Measurements from ENCODE around the gene CPS1.

The CPS1 gene

DNA sequence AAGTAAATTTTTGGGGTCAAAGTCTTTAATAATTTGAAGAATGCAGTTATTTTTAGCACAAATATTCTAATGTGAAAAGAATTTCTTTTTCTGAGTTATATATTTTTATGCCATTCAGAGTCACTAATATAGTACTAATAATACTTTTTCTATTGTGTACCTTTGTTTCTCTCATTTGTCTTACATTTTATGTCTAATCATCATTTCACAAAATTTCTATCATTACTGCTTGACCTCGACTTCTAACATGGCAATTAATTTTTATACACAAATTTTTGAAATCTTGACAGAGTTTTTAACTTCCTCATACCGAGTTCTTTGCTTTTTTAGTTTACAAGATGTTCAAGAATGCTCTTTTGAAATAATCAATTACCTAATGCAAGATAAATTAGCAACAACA lies 8.4 kb upstream of the CPS1 start:
- DNase-seq: no peak

DNA sequence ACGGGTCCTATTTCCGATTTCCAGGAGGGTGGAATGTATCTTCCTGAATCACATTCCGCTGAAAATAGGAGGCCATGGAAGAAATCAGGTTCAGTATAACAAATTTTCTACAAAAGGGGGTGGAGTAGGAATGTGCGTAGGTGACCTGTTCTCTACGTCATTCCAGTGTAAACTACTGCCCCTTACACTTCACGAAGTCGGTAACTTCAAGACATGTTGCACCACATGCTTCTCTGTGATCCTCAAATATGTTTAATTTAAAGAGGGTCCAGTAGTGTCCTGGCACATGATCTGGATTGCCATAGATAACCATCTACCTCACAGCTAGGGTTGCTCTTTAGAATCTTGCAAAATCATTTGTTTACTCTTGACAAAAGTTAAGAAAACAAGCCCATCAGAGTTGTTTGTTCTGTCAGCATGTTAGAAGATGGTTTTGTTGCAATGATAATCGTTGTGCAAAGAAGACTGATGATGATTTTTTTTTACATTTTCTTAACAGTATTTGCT lies 7.5 kb upstream of the CPS1 start:
- DNase-seq: no peak

DNA sequence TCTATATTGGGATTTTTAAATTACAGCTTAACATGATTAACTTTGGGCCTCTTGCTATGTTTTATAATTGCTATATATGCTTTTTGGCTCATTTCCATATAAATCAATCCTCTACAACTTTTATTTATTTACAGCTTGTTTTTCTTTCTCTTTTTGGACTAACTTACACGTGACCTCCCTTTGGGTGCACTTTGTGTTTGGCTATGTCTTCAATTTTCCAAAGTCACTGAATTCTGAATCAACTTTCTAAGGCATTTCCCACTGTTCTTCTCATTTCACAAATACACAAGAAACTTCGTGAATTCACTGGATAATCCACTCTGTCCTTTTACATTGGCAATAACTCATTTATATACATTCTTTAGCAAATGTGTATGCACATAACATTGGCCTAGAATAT lies 5.4 kb upstream of the CPS1 start:
- DNase-seq: no peak

DNA sequence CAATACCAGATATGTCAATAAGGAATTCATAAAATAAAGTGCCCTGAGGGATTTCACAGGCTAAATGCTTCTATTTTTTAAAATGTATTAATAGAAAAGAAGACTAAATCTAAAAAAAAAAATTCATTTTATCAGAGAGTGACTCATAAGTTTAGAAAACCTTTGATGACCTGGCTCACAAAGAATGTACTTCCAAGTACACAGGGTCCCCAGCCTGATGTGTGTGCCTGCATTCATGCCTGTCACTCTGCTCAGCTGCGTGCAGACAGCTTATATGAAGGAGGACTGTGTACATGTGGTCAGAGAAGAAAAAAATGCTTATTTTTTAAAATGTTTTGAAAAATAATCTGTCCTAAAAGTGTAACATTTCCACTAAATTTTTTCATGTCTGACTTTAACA lies 3.0 kb upstream of the CPS1 start:
- no peak for DNase-seq

DNA sequence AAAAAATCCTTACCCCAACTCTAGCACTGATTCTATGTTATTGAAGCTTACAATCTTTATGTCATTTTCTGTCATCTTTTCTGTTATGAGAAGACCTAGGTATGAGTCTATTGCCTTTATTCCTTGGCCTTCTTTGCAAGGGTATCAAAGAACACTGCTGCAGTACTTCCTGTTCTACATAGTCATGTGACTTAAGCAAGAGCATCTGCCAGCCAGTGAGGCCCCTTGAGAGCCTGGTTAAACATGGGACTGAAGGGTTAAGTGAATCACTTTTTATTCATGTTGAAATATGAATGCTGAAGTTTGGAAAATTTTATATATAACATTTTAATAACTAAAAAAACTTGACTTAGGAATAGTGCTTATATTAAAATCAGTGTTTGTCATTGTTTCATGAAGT lies 844 bp upstream of the CPS1 start:
- no peak for DNase-seq

DNA sequence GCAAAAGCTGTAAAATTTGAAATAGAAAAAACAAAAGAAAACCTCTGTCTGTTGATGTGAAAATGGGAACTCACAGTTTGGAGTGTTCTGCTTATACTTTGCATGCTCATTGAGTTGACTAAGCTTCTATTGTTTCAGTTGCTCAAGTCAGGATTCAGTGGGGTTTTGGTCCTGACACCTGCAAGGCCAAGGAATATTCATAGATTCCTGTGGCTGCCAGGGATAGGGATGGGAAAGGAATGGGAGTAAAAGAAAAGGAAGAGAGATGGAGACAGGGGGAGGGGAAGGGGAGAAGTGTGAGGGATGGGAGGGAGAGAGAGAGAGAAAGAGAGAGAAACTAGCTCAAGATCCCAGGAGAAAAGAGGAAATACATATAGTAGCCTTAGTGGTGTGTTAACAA lies 1.3 kb downstream of the CPS1 start:
- no peak for DNase-seq

DNA sequence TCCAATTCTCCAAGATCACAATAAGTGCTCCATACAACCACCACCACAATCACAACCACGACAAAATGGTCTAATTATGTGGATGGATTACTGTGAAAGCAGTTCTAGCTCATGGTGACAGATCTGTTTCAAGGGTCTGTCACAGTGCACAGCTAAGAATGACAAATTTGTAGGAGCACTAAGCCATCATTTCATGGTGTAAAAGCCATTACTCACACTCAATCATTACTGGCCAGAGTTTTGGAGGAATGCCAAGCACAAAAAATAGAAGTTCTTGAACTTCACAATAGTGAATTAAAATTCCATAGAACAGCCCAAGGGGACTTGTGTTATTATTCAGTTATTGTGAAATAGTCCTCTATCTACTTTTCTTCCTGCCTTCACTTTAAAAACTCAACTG lies 2.3 kb downstream of the CPS1 start:
- DNase-seq: no peak

DNA sequence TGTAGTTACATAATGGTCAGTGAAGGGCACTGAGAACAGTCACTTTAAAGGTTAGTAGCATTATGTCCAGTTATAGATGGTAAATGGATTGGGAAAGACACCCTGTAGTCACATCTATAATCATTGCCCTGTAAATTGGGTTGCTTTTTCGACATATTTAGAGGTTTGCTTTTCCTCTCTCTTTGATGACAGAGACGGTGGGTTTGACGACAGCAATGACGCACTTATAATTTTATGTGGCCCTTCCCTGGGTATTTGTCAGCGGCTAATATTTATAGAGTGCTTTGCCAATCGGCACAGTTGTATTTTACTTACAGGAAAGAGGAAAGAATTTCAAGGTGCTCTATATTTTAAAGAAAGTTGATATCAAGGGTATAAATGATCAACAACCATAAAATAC lies 2.8 kb downstream of the CPS1 start:
- DNase-seq: no peak

DNA sequence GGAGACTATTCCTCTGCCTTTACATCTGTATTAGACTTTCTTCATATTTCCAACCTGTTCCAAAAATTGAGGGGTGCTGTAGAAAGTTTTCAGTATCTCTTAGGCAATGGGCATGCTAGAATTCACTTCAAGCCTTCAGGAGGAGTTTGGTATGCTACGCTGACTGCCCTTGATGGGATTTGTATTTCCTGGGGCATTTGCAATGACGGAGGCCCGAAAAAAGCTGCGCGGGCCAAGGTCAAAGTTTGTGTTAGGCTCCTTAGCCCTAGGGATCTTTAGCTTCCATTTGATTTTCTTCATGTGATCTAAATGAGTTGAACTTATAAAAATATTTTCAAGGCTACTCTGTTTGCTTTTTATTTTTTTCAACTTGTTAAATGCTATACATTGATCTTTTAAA lies 5.1 kb downstream of the CPS1 start:
- no peak for DNase-seq

DNA sequence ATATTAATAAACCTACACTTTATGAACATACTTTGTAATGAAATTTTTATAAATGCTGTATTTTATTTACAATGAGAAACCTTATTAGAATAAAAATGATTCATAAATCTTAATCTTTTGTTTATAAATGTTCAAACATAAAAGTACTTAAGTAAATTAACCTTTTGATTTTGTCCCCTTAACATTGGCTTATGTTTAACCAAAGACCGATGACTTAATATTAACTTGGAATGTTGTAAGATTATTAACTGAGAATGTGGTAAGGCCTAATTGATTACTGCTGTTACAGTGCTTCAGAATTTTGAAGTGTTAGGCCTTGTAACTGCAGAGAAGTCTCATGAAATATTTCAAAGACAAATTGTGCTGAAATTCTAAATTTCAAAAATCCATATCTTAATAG lies 5.7 kb downstream of the CPS1 start:
- DNase-seq: no peak

DNA sequence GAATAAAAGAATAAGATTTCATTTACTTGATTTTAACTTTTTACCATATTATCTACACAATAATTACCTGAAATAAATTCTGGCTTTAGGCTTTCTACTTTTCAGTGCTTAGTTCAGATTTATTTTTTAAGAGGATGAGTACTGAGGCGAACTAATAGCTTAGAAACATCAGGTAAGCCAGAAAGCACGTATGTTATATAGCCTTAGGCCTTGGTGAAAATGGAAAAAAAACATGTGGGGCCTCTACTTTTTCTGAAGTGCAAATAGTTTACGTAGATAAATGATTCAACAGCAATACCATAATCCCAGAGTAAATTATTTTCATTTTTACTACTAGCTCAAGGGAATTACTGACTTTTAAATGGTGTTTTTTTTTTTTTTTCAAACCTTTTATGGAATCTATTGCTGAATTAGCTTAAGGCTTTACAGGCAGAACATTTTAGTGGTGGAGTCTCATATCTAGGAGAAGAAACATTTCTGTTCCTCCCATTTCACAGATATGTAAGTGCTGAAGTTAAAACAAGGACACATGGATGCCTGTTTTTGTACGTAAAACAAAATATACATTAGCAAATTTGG lies 6.2 kb downstream of the CPS1 start:
- DNase-seq: no peak

DNA sequence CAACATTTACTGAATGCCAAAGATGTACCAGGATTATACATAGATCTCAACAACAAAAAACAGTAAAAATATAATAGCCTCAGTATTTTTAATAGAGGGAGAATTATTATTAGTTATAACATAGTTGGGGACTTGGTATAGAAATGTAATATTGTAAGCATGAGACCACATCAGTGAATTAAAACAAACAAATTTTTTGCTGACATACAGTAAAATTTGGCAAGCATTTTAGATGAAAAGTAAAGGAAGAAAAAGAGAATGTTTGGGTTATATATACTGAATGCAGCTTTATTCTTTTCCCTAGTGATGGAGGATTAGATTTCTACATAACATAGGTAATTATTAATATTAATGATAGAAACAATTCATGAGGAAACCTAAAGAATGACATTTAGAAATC lies 10.9 kb downstream of the CPS1 start:
- no peak for DNase-seq

DNA sequence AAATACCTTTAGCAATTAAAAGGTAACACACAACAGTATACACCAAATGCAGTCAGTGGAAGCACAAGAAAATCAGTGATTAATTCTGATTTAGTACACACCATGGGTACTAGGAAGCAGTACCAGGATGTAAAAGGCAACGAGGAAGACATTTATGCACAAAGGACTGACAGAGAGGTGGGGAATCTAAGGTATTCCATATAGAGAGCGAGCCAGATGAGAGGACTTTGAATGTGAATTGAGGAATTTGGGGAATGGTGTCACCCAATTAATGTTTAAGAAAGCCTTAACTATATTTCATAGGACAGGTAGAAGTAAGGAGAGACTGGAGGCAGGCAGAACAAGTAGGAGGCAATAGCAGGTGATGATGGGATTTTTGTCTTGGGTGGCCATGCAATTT lies 11.7 kb downstream of the CPS1 start:
- no peak for DNase-seq

DNA sequence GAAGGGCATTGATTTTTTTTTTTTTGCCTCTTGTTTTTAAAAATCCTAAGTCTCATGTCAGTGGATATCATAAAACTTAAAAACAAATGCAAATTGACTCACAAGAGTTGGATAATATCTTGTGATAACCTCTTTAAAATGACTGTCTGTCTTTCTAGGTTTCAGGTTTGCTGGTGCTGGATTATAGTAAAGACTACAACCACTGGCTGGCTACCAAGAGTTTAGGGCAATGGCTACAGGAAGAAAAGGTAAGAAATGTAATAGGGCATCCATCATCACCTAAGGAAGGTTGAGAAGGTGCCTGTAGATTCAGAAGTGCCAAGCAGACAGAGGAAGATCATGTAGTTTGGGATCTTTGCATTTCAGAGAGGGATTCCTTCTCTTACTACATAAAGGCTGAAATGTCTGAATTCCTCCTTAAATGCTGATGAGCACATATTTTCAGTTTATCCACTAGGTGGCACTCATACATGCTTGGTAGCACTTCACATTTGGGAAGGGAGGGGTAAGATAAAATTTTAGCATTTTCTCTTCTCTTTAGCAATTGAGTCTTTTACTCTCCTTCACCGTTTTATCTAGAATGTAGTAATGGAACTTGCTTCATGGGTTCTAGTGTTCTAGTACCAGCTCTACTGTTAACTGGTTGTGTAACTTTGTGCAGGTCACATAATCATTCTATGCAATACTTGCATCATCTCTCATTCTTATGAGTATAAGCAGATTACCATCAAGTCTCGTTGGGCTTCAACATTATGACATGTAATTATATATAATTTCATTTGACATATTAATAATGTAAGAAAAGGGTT lies 21.1 kb downstream of the CPS1 start:
- no peak for DNase-seq

DNA sequence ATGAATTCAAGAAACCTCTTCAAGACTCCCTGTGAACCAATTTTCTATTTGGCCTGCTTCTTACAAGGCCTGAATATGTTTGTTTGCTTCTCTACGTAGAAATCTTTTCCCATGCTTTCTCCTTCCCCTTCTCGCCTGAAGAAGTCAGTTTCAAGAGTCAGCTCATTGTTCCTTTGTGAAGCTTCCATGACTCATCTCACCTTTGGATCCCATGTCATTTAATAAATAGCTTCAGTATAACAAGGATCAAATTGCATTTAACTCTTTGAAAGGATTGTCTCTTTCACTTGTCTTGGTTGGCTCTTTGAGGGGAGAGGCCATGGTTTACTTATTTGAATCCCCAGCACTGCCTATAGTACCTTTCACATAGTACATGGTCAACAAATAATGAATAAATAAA lies 28.4 kb downstream of the CPS1 start:
- DNase-seq: no peak

DNA sequence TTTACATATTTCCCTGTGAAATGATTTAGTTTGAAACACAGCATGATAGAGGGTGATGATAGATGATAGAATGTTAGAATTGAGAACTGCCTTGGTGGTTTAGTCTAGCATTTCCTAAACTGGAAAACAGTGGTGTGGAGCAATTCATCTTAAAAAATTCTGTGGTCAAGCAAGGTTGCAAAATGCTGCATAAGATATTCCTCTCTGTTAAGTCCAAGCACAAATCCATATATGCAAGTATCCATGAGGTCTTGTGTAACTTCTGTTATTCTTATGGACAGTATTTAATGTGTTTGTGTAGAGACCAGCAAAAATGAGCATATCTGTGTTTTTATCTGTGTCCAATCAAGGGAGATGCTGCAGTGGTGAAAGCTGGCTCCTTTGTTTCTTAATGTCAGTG lies 30.0 kb downstream of the CPS1 start:
- DNase-seq: no peak

DNA sequence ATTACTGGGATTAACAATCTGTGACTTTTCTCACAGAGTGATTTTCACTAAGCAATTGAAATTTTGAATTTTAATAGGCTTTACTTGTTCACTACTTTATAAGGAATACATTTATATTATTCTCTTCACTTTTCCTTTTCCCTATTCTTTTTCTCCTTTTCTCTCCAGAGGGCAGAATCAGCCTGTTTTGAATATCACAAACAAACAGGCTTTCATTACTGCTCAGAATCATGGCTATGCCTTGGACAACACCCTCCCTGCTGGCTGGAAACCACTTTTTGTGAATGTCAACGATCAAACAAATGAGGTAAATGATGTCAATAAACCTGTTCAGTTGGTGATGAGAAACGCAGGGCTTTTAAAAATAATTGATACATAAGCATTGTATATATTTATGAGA lies 35.3 kb downstream of the CPS1 start:
- DNase-seq: no peak

DNA sequence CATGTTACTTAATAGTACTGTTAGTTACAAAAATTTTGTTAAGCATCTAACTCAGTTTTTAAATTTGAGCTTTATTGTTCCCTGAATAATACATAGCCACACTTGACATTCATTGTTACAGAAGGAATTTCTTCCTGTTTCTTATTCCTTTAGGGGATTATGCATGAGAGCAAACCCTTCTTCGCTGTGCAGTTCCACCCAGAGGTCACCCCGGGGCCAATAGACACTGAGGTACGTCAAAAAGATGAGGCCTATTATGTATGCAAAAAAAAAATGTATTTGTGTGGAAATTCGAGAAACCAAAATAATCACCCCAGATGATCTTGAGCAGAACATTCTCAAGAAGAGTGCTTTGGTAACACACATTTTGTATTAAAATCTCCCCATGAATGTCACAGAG lies 36.3 kb downstream of the CPS1 start:
- DNase-seq: no peak

DNA sequence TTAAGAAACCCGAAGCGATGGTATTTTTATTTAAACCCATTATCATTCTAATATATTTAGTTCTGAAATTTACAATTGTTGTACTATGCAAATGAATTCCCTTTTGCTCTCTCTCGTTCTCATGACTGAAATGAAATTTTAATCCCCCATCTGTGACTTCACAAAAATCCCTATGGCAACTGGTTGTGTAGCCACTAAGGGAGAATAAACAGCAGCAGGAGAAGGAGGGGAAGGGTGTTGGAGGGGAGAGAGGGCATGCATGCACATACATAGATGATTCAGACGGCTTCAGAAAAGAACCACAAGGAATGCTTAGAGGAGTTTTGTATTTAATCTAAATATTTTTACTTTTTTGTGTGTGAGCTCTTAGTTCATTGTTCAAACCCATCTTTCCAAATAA lies 36.8 kb downstream of the CPS1 start:
- DNase-seq: no peak

DNA sequence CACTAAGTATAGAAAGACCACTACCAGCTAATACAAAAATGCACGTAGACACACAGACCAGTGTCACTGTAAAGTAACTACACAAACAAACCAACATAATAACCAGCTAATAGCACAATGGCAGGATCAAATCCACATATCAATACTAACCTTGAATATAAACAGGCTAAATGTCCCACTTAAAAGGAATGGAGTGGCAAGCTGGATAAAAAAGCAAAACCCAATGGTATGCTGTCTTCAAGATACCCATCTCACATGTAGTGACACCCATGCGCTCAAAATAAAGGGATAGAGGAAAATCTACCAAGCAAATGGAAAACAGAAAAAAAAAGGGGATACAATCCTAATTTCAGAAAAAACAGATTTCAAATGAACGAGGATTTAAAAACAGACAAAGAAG lies 41.8 kb downstream of the CPS1 start:
- no peak for DNase-seq

DNA sequence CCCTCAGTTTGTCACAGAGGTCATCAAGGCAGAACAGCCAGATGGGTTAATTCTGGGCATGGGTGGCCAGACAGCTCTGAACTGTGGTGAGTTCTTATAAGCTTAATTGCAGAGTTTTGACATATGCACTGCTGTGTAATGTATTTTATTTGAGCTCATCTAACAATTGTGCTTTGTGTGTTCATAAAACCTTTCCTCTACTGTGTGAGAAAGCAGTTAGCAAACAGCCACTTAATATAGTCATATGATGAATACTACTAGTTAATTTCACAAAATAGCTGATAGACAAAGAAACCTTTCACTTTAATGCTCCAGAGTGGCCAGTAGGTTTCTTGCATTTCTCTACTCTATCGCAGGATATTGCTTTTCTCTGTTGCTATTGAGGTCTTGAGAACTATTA lies 43.1 kb downstream of the CPS1 start:
- no peak for DNase-seq

DNA sequence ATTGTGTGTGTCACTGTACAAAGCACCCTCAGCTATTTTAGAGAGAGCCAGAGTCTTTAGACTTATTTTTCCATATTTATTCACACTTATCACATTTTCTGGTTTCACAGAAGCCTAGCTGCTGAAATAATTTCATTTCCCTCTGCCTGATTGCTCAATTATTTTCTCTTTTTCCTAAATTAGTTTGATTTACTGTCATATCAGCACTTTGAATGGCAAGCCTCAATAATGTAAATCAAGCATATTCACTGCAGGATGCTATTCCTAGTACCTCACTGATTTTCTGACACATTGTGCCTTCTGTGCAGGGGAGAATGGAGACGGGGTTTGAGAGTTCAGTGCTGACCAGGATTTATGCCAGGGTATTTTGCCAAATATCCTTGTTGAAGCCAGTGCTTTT lies 48.3 kb downstream of the CPS1 start:
- DNase-seq: no peak

DNA sequence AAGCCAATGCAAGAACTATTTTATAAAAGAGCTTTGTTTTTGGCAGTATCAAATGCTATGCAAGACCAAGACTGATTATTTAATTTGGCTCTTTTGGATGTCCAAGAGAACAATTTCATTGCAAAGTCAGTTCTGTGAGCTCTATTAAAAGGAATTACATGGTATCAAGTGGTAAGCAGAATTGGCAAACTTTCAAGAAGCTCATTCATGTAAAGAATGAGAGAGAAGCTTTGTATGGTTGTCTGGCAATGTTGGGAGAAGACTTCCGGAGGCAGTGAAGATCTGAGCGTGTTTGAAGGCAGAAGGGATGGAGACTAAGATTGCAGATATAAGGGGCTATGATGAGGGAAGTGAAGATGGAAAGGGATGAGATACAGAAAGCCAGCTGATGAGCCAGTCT lies 49.6 kb downstream of the CPS1 start:
- no peak for DNase-seq

DNA sequence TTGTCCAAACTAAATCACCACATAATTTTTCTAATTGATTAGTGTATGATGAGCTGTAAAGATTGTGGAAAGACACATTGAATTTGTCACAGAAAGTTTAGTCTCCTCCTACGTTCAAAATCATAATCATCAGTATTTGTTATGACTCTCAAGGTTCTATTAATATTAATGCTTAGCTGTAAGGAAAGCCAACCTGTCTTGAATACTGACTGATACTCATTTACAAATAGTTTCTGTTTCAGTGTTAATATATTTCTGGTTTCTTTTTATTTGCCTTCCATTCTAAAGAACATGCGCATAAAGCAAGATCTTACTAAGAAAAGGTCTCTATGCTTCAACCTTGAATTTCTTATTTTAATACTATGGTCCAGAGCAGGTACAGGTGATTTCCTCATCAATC lies 55.1 kb downstream of the CPS1 start:
- no peak for DNase-seq

DNA sequence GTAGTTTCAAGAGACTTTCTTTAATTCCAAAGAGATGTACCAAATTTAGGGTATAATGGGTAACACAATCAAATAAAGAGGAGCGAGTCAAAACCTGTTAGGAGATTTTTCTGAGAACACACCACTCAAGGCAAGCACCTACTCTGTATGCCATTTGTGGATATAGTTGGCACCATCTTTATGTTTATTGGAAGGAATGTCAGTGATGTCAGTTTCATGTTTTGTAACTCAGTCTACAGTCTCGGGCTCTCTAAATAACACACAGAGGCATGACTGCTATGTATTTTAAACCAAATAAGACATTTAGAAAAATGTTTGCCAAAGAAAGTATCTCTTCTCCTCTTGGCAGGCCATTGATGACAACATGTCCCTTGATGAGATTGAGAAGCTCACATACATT lies 59.7 kb downstream of the CPS1 start:
- no peak for DNase-seq

All from NCI-H2029 (cell line).